GM12878 (cell line): ENCODE results near the gene RWDD1. TPM values are rescaled to one million over a fixed set of nuclear protein-coding genes. Genes with fewer than 3 reads are reported as not detected.

Experiments used
- CBFB ChIP-seq: IDR thresholded peaks from 2 replicates; pipeline ENCODE4 v1.6.1; 2016; ENCODE audit warnings: antibody characterized with exemption, low read depth
- CBX3 ChIP-seq: fragments of 200-600 bp; sonication (generic); IDR thresholded peaks from 2 replicates; pipeline ENCODE4 v1.6.1; 2016; ENCODE audit warnings: low read depth, borderline replicate concordance
- DPF2 ChIP-seq: fragments of 450-650 bp; IDR thresholded peaks from 2 replicates; pipeline ENCODE4 v1.6.1; 2017; ENCODE audit warnings: mild to moderate bottlenecking
- ETV6 ChIP-seq, 2 experiments: fragments of 450-650 bp in 1 of 2; IDR thresholded peaks in 1 of 2; conservative IDR thresholded peaks in 1 of 2; 2 replicates each; pipeline ENCODE4 v1.6.1; 2014; ENCODE audit warnings: antibody characterized with exemption in 1 of 2, borderline replicate concordance in 1 of 2, low read depth in 1 of 2, mild to moderate bottlenecking in 1 of 2, moderate library complexity in 1 of 2
- FOXK2 ChIP-seq: fragments of 450-650 bp; IDR thresholded peaks from 2 replicates; pipeline ENCODE4 v1.6.1; 2017; ENCODE audit warnings: mild to moderate bottlenecking, moderate library complexity
- HDGF ChIP-seq: fragments of 450-650 bp; IDR thresholded peaks from 2 replicates; pipeline ENCODE4 v1.6.1; 2016; ENCODE audit warnings: antibody characterized with exemption
- LARP7 ChIP-seq: fragments of 450-650 bp; IDR thresholded peaks from 2 replicates; pipeline ENCODE4 v1.6.1; 2017; ENCODE audit warnings: mild to moderate bottlenecking
- MEF2A ChIP-seq: IDR thresholded peaks from 2 replicates; pipeline ENCODE4 v1.6.1; 2011; ENCODE audit warnings: low read depth, mild to moderate bottlenecking, low read length, moderate library complexity; ENCODE audit not compliant: insufficient read depth
- NFXL1 ChIP-seq: fragments of 450-650 bp; IDR thresholded peaks from 2 replicates; pipeline ENCODE4 v1.6.1; 2017; ENCODE audit warnings: antibody characterized with exemption, mild to moderate bottlenecking, borderline replicate concordance
- NFYB ChIP-seq: IDR thresholded peaks from 2 replicates; pipeline ENCODE4 v1.6.1; 2011; ENCODE audit warnings: low read depth, mild to moderate bottlenecking, low read length, improper control_type of control experiment, moderate library complexity; ENCODE audit not compliant: insufficient read depth
- PML ChIP-seq: IDR thresholded peaks from 2 replicates; pipeline ENCODE4 v1.6.1; 2012; ENCODE audit warnings: low read length, inconsistent platforms
- RFX5 ChIP-seq: IDR thresholded peaks from 2 replicates; pipeline ENCODE4 v1.6.1; 2011; ENCODE audit warnings: low read depth, low read length, improper control_type of control experiment
- SIX5 ChIP-seq: IDR thresholded peaks from 2 replicates; pipeline ENCODE4 v1.6.1; 2011; ENCODE audit warnings: mild to moderate bottlenecking, low read depth, low read length, moderate library complexity; ENCODE audit not compliant: severe bottlenecking
- STAT3 ChIP-seq: IDR thresholded peaks from 2 replicates; pipeline ENCODE4 v1.6.1; 2011; ENCODE audit warnings: low read depth, low read length, improper control_type of control experiment
- TARDBP ChIP-seq: IDR thresholded peaks from 2 replicates; pipeline ENCODE4 v1.6.1; 2016; ENCODE audit warnings: borderline replicate concordance
- TBL1XR1 ChIP-seq: IDR thresholded peaks from 2 replicates; pipeline ENCODE4 v1.6.1; 2012; ENCODE audit warnings: low read depth, low read length, improper control_type of control experiment
- ZNF24 ChIP-seq: fragments of 450-650 bp; IDR thresholded peaks from 2 replicates; pipeline ENCODE4 v1.6.1; 2017; ENCODE audit warnings: antibody characterized with exemption, mild to moderate bottlenecking
- ZZZ3 ChIP-seq: IDR thresholded peaks from 2 replicates; pipeline ENCODE4 v1.6.1; 2011; ENCODE audit warnings: low read depth; ENCODE audit not compliant: control insufficient read depth, insufficient read length
- polyA plus RNA-seq, 11 experiments: library from polyadenylated mRNA; depleted of rRNA in 4 of 11; unstranded in 6 of 11; stranded (reverse) in 5 of 11; fragments of >200 nt; fragmentation: Nextera tagmentation in 4 of 11; fragmentation: Illumina TruSeq in 1 of 11; extraction: Ambion mirVana in 4 of 11; extraction: Trizol in 1 of 11; gene quantifications; 1 replicate in 1 of 11; 2 replicates in 10 of 11; pipeline versions ENCODE4 v1.2.1 to v1.2.3, GENCODE V29; 2011 to 2016; ENCODE audit warnings: inconsistent platforms in 2 of 11, missing spikeins in 2 of 11, low read depth in 1 of 11
- total RNA-seq, 4 experiments: library from RNA; depleted of rRNA in 3 of 4; stranded (reverse); fragments of >200 nt in 3 of 4; fragmentation: Illumina TruSeq in 1 of 4; extraction: Trizol in 1 of 4; gene quantifications; 2 replicates each; pipeline versions ENCODE4 v1.2.1 to v1.2.3, GENCODE V29; 2013 to 2021
- TF ChIP-seq, protein P1 (sequence below): fragments of 450-650 bp; IDR thresholded peaks from 2 replicates; pipeline ENCODE4 v1.6.1; 2016; ENCODE audit warnings: mild to moderate bottlenecking
- TF ChIP-seq, protein P2 (sequence below): fragments of 450-650 bp; IDR thresholded peaks from 2 replicates; pipeline ENCODE4 v1.6.1; 2014; ENCODE audit warnings: mild to moderate bottlenecking
- TF ChIP-seq, protein P3 (sequence below): fragments of 450-650 bp; IDR thresholded peaks from 2 replicates; pipeline ENCODE4 v1.6.1; 2017; ENCODE audit warnings: mild to moderate bottlenecking, low read depth, inconsistent platforms; ENCODE audit not compliant: poor library complexity, severe bottlenecking
- TF ChIP-seq, protein P4 (sequence below): IDR thresholded peaks from 2 replicates; pipeline ENCODE4 v1.6.1; 2012; ENCODE audit warnings: low read depth, low read length, improper control_type of control experiment
- TF ChIP-seq, protein P5 (sequence below): IDR thresholded peaks from 2 replicates; pipeline ENCODE4 v1.6.1; 2012; ENCODE audit warnings: low read depth, low read length, improper control_type of control experiment
- TF ChIP-seq, protein P6 (sequence below): fragments of 450-650 bp; IDR thresholded peaks from 2 replicates; pipeline ENCODE4 v1.6.1; 2016; ENCODE audit warnings: mild to moderate bottlenecking

The RWDD1 gene
- total and polyA plus RNA-seq, 10 of the 15 experiments (the other 5 are each of a cell fraction or from before 2014, with no cell fraction given): 40.1 to 107 (median 65.8) TPM

DNA sequence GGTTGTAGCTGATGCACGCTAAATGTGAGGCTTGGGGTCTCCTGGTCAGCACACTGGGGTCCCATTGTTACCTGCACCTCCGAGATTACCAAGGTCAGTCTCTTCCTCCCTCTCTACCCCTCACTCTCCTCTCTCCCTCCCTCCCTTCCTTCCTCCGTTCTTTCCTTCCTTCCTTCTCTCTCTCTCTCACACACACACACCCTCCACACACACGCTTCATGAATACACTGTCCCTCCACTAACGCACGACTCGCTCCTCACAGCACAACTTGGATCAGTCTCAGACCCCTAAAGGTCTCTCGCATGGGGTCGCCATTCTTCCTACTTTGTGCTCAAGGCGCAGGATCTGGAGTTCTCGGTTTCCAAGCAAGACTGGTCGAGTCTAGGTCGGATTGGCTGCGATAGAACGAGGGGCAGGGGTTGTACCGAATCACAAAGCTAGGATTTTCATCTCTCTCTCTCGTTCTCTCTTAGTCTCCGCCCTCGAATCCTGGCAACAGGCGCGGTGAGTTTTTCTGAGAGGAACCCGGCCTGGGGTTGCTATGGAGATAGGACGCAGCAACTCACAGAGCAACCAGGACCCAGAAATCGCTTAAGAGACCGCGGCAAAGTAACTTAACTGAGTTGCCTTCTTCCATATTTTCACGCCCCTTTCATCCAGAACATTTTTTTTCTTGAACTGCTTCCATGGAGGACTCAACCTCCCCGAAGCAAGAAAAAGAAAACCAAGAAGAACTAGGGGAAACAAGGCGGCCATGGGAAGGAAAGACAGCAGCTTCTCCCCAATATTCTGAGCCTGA, 44.8 kb downstream of the RWDD1 start, which contains the start of gene RSPH4A (continued):
- TF ChIP-seq, protein P1, sequence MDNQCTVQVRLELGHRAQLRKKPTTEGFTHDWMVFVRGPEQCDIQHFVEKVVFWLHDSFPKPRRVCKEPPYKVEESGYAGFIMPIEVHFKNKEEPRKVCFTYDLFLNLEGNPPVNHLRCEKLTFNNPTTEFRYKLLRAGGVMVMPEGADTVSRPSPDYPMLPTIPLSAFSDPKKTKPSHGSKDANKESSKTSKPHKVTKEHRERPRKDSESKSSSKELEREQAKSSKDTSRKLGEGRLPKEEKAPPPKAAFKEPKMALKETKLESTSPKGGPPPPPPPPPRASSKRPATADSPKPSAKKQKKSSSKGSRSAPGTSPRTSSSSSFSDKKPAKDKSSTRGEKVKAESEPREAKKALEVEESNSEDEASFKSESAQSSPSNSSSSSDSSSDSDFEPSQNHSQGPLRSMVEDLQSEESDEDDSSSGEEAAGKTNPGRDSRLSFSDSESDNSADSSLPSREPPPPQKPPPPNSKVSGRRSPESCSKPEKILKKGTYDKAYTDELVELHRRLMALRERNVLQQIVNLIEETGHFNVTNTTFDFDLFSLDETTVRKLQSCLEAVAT: peak; percentile 54; the same call in 1 of the 2 replicates
- TF ChIP-seq ZZZ3 (no peak), HDGF (peak; percentile 60; the same call in 1 of the 2 replicates), TBL1XR1 (no peak), MEF2A (no peak), NFYB (peak; percentile 83), NFXL1 (no peak), ETV6 (conservative IDR thresholded peaks at IDR 0.05 in 1 of 2, IDR thresholded peaks at IDR 0.05 in 1 of 2; ENCODE audit: borderline replicate concordance in 1 of 2, low read depth in 1 of 2) (no peak), TARDBP (no peak), ZNF24 (no peak), DPF2 (peak; percentile 64; the same call in 1 of the 2 replicates), CBFB (no peak), CBX3 (no peak), RFX5 (peak; percentile 51; the same call in 1 of the 2 replicates), SIX5 (no peak), STAT3 (no peak), FOXK2 (no peak), LARP7 (no peak), PML (no peak)
- TF ChIP-seq, protein P2, sequence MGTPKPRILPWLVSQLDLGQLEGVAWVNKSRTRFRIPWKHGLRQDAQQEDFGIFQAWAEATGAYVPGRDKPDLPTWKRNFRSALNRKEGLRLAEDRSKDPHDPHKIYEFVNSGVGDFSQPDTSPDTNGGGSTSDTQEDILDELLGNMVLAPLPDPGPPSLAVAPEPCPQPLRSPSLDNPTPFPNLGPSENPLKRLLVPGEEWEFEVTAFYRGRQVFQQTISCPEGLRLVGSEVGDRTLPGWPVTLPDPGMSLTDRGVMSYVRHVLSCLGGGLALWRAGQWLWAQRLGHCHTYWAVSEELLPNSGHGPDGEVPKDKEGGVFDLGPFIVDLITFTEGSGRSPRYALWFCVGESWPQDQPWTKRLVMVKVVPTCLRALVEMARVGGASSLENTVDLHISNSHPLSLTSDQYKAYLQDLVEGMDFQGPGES: no peak
- TF ChIP-seq, protein P3, sequence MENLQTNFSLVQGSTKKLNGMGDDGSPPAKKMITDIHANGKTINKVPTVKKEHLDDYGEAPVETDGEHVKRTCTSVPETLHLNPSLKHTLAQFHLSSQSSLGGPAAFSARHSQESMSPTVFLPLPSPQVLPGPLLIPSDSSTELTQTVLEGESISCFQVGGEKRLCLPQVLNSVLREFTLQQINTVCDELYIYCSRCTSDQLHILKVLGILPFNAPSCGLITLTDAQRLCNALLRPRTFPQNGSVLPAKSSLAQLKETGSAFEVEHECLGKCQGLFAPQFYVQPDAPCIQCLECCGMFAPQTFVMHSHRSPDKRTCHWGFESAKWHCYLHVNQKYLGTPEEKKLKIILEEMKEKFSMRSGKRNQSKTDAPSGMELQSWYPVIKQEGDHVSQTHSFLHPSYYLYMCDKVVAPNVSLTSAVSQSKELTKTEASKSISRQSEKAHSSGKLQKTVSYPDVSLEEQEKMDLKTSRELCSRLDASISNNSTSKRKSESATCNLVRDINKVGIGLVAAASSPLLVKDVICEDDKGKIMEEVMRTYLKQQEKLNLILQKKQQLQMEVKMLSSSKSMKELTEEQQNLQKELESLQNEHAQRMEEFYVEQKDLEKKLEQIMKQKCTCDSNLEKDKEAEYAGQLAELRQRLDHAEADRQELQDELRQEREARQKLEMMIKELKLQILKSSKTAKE: no peak
- TF ChIP-seq, protein P4, sequence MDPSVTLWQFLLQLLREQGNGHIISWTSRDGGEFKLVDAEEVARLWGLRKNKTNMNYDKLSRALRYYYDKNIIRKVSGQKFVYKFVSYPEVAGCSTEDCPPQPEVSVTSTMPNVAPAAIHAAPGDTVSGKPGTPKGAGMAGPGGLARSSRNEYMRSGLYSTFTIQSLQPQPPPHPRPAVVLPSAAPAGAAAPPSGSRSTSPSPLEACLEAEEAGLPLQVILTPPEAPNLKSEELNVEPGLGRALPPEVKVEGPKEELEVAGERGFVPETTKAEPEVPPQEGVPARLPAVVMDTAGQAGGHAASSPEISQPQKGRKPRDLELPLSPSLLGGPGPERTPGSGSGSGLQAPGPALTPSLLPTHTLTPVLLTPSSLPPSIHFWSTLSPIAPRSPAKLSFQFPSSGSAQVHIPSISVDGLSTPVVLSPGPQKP: no peak
- TF ChIP-seq, protein P5, sequence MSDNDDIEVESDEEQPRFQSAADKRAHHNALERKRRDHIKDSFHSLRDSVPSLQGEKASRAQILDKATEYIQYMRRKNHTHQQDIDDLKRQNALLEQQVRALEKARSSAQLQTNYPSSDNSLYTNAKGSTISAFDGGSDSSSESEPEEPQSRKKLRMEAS: no peak
- TF ChIP-seq, protein P6, sequence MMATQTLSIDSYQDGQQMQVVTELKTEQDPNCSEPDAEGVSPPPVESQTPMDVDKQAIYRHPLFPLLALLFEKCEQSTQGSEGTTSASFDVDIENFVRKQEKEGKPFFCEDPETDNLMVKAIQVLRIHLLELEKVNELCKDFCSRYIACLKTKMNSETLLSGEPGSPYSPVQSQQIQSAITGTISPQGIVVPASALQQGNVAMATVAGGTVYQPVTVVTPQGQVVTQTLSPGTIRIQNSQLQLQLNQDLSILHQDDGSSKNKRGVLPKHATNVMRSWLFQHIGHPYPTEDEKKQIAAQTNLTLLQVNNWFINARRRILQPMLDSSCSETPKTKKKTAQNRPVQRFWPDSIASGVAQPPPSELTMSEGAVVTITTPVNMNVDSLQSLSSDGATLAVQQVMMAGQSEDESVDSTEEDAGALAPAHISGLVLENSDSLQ: peak; percentile 98
